Right kidney (tissue), 1 donor: ENCODE measurements around the gene N4BP3.
A peak's percentile ranks its signal among the peaks of the same experiment; 100 is the strongest.
"Not testable (repeated sequence)": the region's sequence is repeated elsewhere in the genome, so short reads cannot be mapped to it uniquely, and the experiment has no call there.

ENCODE experiments used
- DNase-seq: peaks from one replicate; pipeline ENCODE4 v3.0.0-alpha.2; 2016

Gene N4BP3

DNA sequence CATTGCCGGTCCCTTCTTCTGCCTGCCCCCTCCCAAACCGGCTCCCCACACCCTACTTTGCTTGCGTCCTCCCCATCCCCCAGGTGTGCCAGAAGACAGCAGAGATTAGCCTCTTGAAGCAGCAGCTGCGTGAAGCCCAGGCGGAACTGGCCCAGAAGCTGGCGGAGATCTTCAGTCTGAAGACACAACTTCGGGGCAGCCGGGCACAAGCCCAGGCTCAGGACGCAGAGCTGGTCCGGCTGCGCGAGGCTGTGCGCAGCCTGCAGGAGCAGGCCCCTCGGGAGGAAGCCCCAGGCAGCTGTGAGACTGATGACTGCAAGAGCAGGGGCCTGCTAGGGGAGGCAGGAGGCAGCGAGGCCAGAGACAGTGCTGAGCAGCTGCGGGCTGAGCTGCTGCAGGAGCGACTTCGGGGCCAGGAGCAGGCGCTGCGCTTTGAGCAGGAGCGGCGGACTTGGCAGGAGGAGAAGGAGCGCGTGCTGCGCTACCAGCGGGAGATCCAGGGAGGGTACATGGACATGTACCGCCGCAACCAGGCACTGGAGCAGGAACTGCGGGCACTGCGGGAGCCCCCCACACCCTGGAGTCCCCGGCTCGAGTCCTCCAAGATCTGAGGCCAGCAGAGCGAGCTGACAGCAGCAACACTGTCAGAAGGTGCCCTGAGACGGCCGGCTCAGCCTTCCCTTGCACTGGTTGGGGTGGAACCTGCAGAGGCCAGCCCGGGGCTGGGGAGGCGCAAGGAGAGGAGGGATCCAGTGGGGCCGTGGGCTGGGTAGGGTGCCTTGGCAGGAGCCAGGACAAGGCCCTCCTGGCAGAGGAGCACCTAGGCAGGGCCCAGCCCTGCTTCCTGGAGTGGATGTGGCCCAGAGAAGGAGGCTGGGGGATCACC lies 8.3 kb downstream of the N4BP3 start:
- no peak for DNase-seq

GRCh38 chr5:178122346-178122745 lies 9.0 kb downstream of the N4BP3 start:
- DNase-seq, result no peak

DNA sequence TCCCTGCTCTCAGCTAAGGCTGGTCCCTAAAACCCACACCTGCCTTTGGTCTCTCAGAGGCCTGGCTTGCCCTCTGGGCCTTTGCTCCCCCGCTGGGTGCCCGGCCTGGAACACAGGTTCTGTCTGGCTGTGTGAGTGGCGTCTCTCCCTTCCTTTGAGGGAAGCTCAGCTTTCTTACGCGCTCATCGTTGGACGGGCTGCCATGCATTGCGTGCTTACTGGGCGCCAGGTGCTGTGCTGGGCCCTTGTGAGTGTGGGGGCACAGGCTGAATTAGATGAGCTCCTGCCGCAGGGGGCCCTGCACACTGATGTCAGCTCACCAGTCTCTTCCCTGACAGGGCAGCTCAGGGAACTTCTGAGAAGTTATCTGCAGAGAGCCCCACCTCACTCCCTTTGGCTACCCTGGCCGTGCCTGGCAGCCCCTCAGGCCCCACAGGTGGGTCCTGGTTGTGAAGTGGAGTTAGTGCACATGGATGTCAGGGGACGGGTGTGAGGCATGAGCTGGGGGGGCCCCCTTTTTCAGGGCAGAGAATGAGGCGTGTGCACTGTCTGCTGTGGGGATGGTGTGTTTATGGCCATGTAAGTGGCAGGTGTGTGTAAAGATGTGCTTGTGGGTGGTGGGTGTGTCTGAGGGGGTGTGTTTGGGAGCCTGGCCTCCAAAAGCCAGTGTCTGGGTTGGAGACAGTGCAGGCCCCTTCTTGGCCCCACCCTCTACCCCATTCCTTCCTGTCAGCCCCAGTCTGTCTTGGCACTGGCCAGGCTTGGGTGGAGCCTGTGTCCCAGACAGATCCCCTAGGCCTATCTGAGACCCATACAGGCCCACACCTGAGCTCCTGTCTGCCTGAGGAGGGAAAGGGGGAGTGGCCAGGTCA lies 10.0 kb downstream of the N4BP3 start:
- DNase-seq, result no peak

DNA sequence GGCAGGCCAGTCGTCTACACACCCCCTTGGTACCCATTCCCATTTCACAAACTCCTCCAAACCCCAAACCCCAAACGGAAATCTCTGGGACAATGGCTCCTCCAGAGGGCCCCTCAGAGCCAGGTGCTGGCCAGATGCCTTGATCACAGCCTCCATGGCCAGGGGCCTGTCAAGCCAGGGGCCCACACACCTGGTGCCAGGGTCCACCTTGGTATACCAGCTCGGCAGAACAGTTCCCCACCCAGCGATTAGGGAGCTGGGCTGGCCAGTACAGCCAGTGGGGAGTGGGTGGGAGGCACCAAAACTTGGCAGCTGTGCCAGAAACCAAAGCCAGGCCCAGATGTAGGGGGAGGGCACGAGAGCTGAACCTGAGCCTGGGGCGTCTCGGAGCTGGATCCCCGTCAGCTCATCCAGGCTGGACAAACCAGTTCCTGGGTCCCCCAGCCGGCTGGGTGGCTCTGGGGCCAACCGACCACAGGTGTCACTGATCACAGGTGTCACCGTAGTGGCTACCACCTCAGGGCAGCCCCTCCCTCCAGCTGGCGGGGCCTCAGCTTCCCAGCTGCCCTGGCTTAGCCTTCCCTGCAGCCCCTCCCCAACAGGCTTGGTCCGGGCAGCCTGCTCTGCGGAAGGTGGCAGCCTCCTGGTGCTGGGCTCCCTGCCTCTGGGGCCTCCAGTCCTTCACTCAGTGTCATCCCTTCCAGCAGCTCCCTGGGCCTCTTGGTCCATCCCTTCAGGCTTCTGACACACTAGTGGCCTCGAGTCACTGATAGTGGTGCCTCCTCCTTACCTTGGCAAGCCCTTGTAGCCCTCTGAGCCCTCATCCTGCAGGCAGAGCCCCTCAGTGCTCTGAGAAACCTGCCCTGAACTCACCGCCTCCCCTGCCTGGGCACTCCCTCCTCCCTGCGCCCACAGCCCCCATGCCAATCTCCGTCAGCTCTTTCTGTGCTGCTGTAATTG lies 10.9 kb downstream of the N4BP3 start:
- no peak for DNase-seq

DNA sequence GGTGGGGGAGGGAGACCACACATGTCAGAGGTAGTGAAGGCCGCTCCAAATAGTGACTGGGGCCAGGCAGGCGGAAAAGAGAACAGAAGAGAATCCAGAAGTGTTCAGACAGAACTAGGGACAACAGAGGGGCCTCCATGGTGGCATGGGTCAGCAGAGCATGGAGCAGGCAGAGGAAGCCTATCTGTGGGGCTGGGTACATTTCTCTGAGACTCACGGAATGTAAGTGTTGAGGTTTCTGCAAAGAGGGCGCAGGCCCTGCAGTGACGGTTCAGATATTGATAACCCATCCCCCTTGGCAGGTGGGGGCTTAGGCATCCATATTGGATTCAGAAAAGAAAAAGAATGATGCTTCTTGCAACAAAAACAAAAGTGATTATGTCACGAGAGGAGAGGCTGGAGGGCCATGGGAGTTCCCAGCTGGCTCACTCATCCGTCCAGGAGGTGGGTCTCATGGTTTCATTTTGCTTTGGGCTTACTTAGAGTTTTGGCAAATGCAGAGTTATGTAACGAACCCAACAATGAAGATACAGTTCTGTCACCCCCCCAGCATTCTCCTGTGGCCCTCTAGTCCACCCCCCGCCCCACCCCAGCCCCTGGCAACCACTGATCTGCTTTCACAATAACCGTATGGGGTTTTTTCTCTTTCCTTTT lies 12.0 kb downstream of the N4BP3 start:
- no peak for DNase-seq

DNA sequence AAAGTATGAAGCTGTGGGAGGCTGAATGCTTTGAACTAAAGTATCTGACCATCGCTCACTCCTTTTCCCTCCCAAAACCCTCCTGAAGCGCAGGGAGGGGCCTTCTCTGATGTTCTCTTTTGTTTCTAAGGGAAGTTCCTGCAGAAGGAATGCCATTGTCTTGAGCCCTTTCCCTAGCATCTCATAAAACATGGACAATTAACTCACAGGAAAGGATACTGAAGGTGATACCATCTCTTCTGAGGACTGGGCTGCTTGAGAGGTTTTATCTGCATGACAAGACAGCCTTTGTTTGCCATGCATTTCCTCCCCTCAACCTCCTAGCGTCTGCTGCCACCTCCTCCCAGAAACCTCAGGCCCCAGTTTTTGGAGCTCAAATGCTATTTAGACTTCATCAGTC lies 13.2 kb downstream of the N4BP3 start:
- DNase-seq, result no peak

- not testable (repeated sequence) for DNase-seq
These were observed 14.1 kb downstream of the N4BP3 start for GRCh38 chr5:178127300-178128009.

DNA sequence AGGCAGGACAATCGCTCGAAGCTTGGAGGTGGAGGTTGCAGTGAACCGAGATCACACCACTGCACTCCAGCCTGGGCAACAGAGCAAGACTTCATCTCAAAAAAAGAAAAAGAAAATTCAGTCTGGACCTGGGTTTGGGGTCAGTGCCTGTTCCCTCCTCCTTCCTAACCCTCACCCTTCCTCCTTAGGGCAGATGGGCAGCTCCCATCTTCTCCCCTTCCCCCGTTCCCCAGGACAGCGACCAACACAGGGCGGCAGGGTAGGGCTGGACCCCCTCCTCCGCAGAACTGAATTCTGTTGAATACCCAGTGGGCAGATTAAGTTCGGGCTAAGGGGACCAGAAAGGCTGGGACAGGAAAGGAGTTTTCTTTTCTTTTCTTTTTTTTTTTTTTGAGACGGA lies 16.0 kb downstream of the N4BP3 start:
- DNase-seq, result no peak

DNA sequence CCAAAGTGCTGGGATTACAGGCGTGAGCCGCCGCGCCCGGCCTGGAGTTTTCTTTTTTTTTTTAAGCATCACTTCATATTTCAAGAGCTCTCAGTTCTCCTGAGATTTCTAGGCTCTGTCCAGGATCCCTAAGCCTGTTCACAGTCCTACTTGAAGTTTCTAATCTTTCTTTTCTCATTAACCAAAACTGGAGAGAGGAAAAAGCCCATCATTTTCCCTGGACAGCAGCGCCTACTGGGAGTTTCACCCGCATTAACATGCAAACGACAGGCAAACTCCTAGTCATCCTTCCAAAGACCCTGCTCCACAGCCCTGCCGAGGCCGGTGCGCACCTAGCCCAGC lies 16.9 kb downstream of the N4BP3 start:
- DNase-seq, result not testable (repeated sequence)

GRCh38 chr5:178130576-178131445 lies 17.5 kb downstream of the N4BP3 start, which contains the start of gene RMND5B:
RMND5B (plus strand) TSS chr5:178131014; CDS start chr5:178138120, 7,106 bp downstream.
- peak; percentile 95 for DNase-seq

DNA sequence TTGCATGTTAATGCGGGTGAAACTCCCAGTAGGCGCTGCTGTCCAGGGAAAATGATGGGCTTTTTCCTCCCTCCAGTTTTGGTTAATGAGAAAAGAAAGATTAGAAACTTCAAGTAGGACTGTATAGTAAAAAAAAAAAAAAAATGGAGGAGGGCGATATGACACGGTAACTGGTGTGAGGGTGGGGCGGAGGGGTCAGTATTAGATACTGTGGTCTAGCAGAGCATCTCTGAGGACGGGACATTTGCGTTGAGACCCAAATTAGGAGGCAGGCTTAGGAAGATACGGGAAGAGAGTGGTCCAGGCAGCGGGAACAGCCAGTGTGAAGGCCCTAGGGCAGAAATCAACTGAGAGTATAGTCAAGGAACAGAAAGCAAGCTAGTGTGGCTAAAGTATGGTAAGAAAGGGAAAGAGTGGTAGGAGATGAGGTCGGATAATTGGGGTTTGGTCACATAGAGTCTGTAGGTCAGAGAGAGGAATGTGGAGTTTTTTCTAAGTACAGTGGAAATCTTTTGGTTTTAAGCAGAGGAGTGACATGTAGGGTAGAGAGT lies 18.2 kb downstream of the N4BP3 start:
- no peak for DNase-seq

DNA sequence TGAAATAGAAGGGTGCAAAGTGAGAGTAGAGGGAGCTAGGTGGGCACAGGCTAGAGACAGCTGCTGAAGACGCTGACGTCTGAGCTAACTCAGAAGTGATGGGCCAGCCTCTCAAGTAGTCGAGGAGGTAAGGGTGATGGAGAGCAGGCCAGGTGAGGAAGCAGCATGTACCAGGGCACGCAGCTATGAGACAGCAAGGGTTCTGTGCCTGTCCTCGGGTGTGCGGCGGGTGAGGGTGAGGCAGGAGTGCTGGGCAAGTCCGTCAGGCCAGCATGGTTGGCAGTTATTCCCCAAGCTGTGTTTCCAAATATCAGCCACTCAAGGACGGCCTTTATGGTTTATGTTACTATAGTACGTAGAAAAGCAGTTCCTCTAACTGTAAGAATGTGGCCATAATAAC lies 23.7 kb downstream of the N4BP3 start:
- DNase-seq, result no peak

GRCh38 chr5:178137991-178138390 lies 24.7 kb downstream of the N4BP3 start:
- DNase-seq, result no peak

DNA sequence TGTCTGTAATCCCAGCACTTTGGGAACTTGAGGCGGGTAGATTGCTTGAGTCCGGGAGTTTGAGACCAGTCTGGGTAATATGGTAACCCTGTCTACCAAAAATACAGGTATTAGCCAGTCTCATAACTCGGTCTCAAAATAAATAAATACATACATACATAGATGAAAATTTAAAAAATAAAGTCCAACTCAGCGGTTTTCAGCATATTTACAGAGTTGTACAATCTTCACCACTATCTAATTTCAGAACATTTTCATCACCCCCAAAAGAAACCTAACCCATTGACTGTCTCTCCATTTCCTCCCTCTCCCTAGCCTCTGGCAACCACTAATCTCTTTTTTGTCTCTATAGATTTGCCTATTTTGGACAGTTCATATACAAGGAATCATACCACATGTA lies 28.2 kb downstream of the N4BP3 start:
- DNase-seq, result no peak

GRCh38 chr5:178142642-178143041 lies 29.3 kb downstream of the N4BP3 start:
- DNase-seq, result no peak

GRCh38 chr5:178143246-178143645 lies 29.9 kb downstream of the N4BP3 start:
- DNase-seq, result no peak

DNA sequence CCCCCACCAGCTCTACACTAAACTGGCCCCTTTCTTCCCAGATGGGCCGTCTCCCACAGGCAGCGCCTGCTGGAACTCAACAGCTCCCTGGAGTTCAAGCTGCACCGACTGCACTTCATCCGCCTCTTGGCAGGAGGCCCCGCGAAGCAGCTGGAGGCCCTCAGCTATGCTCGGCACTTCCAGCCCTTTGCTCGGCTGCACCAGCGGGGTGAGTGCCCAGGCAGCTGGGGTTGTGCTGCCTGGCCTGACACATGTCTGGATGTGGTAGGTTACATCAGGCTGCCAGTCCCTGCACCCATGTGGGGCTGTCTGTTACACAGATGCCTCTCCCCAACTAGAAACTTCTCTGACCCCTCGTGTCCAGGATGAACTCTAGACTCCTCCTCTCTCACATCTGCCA lies 30.6 kb downstream of the N4BP3 start:
- no peak for DNase-seq

DNA sequence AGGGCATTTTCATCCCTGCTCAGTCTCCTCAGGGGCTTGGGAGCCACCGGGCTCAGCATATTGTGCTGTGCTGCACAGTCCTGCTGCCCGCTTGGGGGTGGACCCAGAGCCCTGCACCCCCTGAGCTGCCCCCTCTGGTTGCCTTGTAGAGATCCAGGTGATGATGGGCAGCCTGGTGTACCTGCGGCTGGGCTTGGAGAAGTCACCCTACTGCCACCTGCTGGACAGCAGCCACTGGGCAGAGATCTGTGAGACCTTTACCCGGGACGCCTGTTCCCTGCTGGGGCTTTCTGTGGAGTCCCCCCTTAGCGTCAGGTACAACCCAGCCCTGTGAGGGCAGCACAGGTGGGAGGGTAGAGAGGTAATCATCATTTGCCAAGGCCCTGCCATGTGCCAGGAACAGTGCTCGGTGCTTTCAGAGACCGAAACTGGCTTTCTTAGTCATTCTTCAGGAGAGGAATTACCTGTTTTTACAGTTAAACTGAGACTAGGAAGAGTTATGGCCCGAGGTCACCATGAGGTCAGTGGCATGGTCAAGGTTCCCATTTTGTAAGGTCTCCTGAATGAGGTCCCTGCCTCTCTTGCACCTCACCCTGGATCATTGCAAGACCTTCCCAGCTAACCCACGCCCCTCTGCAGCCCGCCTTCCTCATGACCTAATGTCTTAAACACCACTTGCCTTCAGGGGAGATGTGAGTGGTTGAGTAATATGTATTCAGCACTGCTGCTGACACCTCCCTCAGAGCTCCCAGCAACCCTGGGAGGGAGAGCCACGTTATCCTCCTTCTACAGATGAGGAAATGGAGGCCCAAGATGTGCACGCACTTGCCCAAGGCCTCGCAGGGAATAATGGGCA lies 32.9 kb downstream of the N4BP3 start:
- DNase-seq, result peak; percentile 47

DNA sequence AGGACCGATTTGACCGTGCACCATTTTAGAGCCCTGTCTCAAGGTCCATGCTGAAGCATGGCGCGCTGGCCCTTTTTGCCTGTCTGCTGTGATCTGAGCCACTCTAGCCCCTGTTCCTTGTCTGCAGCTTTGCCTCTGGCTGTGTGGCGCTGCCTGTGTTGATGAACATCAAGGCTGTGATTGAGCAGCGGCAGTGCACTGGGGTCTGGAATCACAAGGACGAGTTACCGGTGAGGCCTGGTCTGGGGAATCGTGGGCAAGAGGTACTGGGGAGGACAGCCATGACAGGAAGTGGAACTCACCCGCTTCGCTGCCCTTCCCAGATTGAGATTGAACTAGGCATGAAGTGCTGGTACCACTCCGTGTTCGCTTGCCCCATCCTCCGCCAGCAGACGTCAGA lies 34.1 kb downstream of the N4BP3 start:
- DNase-seq, result no peak
